ENCODE data around the gene DMAP1.
A peak's percentile ranks its signal among the peaks of the same experiment; 100 is the strongest.

Gene DMAP1

DNA sequence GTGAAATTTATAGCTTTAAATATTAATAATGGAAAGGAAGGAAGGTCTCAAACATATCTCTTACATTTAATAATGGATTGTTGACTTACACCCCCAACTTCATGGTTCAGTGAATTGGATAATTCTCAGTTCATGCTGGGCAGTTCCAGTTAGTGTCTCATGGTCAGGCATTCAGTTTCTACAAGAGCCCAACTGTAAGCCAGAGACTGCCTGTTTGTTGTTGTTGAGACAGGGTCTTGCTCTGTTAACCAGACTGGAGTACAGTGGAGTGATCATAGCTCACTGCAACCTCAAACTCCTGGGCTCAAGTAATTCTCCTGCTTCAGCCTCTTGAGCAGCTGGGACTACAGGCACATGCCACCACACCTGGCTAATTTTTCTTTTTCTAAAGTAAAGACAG is 5.0 kb upstream of the DMAP1 start:
- TF ChIP-seq, protein P1, sequence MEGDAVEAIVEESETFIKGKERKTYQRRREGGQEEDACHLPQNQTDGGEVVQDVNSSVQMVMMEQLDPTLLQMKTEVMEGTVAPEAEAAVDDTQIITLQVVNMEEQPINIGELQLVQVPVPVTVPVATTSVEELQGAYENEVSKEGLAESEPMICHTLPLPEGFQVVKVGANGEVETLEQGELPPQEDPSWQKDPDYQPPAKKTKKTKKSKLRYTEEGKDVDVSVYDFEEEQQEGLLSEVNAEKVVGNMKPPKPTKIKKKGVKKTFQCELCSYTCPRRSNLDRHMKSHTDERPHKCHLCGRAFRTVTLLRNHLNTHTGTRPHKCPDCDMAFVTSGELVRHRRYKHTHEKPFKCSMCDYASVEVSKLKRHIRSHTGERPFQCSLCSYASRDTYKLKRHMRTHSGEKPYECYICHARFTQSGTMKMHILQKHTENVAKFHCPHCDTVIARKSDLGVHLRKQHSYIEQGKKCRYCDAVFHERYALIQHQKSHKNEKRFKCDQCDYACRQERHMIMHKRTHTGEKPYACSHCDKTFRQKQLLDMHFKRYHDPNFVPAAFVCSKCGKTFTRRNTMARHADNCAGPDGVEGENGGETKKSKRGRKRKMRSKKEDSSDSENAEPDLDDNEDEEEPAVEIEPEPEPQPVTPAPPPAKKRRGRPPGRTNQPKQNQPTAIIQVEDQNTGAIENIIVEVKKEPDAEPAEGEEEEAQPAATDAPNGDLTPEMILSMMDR (IDR thresholded peaks at IDR 0.05; ENCODE audit: borderline replicate concordance, control extremely low read depth, extremely low read depth, insufficient read depth, missing control alignments): no peak
- no peak for DNase-seq (ENCODE audit: low spot score)
- in situ Hi-C loops (cut with MboI; ENCODE audit: low sequenced_read_pairs, unreplicated experiment): no loop called here

DNA sequence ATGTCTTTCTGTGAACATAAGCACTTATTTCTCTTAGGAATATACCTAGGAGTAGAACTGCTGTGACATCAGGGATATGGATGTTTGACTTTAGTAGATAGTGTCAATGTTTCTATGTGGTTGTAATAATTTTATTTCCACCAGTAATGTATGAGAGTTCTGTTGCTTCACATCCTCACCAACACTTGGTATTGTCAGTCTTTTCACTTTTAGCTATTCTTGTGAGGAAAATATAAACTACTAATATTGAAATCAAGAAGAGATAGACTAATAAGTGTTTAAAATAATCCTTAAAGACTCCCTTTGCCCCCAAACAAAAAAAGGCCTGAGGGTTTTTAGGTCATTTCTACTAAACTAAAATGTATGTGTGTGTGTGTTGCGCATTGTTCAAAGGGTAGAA is 2.7 kb upstream of the DMAP1 start:
- TF ChIP-seq, protein P1 (IDR thresholded peaks at IDR 0.05; ENCODE audit: borderline replicate concordance, control extremely low read depth, extremely low read depth, insufficient read depth, missing control alignments): no peak
- DNase-seq (ENCODE audit: low spot score): no peak
- in situ Hi-C loops (cut with MboI; ENCODE audit: low sequenced_read_pairs, unreplicated experiment): no loop called here

DNA sequence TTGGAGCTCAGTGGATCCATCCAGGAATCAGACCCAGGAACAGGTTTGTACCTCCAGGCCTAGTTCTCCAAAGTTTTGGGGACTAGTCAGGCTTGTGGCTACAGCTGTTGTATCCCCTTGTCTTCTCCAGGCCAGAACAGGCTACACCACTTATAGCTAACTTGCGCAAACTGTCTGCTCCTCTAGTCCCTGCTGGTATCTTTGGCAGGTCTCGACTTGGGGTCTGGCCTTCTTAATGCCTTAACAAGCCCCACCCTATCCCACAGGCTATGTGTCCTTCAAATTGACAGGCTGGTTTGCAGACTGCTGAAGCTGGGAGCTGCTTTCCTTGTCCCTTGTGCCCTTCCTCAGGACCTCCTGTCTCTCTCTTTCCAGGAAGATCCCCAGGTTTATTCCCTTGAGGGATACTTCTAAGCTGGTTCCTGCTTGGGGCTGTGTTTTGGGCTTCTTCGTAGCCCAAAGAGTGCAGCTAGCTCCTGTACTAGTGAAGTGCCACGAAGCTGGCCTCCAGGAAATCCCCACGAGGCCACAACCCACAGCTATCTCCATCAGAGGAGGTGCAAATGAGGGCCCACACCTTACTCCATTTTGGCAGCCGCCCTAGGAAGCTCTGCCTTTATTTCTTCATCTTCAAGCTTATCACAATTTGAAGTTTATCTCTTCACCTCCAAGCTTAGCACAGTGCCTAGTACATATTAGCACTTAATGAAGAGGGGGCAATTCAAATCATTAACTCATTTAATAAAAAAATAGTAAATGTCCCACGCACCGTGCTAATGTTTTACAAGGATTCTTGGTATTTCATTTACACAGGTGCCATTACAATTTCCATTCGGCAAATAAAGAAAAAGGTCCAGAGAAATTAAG is 683 bp upstream of the DMAP1 start:
- in situ Hi-C loops (cut with MboI; ENCODE audit: low sequenced_read_pairs, unreplicated experiment): no loop called here
- TF ChIP-seq, protein P1 (IDR thresholded peaks at IDR 0.05; ENCODE audit: borderline replicate concordance, control extremely low read depth, extremely low read depth, insufficient read depth, missing control alignments): no peak
- no peak for DNase-seq (ENCODE audit: low spot score)

DNA sequence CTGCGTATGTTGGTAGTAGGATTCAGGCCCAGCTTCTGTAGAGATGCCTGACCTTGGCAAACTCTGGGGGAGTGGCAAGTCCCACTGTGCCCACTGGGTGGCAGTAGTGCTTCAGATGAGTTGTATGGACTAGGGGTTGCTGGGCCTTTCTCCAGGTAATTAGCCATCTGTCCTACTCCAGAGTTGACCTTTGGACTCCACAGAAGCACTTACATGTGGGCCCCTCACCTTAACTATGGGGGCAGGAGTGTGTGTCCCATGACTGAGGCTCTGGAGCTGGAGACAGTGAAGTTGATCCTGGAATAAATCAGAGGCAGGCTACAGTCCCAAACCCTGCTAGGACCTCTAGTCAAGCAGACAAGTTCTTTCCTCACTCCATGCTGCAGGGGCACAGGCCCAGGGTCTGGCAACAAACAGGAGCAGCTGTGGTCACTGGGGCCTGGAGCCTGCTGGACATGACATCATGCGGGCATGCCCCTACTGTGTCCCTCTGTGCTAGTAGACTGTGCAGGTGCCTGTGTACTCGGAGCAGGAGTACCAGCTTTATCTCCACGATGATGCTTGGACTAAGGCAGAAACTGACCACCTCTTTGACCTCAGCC is 4.6 kb downstream of the DMAP1 start:
- in situ Hi-C loops (cut with MboI; ENCODE audit: low sequenced_read_pairs, unreplicated experiment): no loop called here
- TF ChIP-seq, protein P1 (IDR thresholded peaks at IDR 0.05; ENCODE audit: borderline replicate concordance, control extremely low read depth, extremely low read depth, insufficient read depth, missing control alignments): peak; percentile 84
- DNase-seq (ENCODE audit: low spot score): peak; percentile 76

DNA sequence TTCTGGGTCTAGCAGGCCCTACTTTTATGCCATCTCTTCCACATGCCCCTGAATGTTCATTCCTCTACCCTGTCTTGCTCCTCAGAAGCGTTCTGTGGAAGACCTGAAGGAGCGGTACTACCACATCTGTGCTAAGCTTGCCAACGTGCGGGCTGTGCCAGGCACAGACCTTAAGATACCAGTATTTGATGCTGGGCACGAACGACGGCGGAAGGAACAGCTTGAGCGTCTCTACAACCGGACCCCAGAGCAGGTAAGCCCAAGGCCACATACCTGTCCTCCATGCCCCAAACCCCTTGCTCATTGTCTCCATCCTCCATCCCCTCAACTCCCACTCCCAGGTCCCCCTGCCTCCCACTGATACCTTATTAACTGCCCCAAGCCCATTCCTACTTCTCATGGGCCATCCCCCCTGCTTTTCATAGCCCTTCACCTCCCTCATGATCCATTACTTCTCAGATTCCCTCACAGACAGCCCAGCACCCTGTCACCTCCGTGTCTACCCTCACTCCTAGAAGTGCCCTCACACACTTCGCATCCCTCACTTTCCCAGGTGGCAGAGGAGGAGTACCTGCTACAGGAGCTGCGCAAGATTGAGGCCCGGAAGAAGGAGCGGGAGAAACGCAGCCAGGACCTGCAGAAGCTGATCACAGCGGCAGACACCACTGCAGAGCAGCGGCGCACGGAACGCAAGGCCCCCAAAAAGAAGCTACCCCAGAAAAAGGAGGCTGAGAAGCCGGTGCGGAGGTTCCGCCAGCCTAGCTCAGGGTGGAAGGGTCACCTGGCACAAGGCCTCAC is 5.4 kb downstream of the DMAP1 start:
- TF ChIP-seq, protein P1 (IDR thresholded peaks at IDR 0.05; ENCODE audit: borderline replicate concordance, control extremely low read depth, extremely low read depth, insufficient read depth, missing control alignments): no peak
- DNase-seq (ENCODE audit: low spot score): no peak
- in situ Hi-C loops (cut with MboI; ENCODE audit: low sequenced_read_pairs, unreplicated experiment): no loop called here

DNA sequence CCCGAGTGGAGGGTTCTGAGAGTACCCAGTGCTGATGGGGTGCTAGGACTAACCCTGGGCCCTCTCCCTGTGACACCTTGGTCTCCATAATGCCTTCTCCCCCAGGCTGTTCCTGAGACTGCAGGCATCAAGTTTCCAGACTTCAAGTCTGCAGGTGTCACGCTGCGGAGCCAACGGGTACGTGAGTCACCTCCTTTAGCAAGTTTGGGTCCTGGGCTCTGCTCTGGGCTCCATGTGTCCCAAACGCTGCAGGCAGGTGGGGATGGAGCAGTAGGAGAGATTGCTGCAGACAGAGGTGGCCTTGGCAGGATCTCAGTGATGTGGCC is 6.0 kb downstream of the DMAP1 start:
- in situ Hi-C loops (cut with MboI; ENCODE audit: low sequenced_read_pairs, unreplicated experiment): no loop called here
- TF ChIP-seq, protein P1 (IDR thresholded peaks at IDR 0.05; ENCODE audit: borderline replicate concordance, control extremely low read depth, extremely low read depth, insufficient read depth, missing control alignments): no peak

More for the DNA sequence above, 6.0 kb downstream of the DMAP1 start:
- DNase-seq (ENCODE audit: low spot score): no peak
